PC-9 (cell line): ENCODE results near the gene PPP2R5E.

Source experiments
- EZH2 ChIP-seq: fragments of 200-600 bp; sonication (generic); IDR thresholded peaks from 2 replicates; pipeline ENCODE4 v1.8.0; 2017; ENCODE audit warnings: antibody characterized with exemption, low read depth
- TF ChIP-seq, protein P1 (sequence below): fragments of 200-600 bp; sonication (generic); conservative IDR thresholded peaks from 2 replicates; pipeline ENCODE4 v1.6.1; 2017; ENCODE audit warnings: mixed run types, antibody characterized with exemption, mild to moderate bottlenecking, moderate library complexity

DNA sequence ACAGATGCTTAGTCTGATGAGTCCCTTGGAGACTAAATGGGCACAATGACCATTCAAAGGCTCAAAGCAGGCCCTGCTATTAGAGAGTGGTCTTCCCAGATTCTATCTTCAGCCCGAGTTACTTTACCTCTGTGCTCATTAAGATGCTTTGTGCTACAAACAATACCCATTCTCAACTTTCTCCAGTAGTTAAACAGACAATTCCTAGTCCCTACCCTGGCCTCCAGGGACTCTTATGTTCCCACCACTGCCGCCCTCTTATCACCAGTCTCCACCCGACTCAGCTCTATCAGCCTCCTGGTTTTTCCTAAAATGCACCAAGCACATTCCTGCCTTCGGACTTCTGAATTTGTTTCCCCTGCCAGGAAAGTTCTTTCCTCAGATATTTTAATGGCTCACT lies 198.8 kb downstream of the PPP2R5E start:
- TF ChIP-seq, protein P1, sequence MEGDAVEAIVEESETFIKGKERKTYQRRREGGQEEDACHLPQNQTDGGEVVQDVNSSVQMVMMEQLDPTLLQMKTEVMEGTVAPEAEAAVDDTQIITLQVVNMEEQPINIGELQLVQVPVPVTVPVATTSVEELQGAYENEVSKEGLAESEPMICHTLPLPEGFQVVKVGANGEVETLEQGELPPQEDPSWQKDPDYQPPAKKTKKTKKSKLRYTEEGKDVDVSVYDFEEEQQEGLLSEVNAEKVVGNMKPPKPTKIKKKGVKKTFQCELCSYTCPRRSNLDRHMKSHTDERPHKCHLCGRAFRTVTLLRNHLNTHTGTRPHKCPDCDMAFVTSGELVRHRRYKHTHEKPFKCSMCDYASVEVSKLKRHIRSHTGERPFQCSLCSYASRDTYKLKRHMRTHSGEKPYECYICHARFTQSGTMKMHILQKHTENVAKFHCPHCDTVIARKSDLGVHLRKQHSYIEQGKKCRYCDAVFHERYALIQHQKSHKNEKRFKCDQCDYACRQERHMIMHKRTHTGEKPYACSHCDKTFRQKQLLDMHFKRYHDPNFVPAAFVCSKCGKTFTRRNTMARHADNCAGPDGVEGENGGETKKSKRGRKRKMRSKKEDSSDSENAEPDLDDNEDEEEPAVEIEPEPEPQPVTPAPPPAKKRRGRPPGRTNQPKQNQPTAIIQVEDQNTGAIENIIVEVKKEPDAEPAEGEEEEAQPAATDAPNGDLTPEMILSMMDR = no peak
- no peak for TF ChIP-seq EZH2
